ENCODE data around the gene PRF1.

The PRF1 gene

DNA sequence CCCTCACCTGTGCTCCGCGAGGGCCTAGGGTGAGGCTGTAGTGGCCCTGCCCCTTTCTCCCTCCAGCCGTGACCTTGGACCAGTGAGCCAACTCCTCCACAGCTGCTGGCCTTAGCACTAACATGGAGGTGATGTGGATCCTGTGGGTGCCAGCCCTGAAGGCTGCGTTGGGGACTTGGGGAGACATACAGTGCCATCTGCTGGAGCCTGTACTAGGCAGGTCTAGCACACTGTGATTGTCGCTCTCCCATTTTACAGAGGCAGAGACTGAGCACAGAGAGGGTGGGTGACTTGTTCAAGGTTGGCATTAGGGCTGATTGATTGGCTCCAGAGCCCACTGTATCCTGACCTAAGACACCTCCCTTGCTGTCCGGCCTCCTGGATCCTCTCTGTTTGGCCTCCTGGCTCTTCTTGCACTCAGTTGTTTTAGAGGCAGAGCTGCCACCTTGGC lies 37.6 kb downstream of the PRF1 start:
- DNase-seq (ENCODE audit: low read depth): no peak
- TF ChIP-seq, protein P1, sequence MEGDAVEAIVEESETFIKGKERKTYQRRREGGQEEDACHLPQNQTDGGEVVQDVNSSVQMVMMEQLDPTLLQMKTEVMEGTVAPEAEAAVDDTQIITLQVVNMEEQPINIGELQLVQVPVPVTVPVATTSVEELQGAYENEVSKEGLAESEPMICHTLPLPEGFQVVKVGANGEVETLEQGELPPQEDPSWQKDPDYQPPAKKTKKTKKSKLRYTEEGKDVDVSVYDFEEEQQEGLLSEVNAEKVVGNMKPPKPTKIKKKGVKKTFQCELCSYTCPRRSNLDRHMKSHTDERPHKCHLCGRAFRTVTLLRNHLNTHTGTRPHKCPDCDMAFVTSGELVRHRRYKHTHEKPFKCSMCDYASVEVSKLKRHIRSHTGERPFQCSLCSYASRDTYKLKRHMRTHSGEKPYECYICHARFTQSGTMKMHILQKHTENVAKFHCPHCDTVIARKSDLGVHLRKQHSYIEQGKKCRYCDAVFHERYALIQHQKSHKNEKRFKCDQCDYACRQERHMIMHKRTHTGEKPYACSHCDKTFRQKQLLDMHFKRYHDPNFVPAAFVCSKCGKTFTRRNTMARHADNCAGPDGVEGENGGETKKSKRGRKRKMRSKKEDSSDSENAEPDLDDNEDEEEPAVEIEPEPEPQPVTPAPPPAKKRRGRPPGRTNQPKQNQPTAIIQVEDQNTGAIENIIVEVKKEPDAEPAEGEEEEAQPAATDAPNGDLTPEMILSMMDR (conservative IDR thresholded peaks at IDR 0.05; ENCODE audit: low read length): no peak
- H3K4me3 ChIP-seq (ENCODE audit: low read length): no peak overlapping the region

DNA sequence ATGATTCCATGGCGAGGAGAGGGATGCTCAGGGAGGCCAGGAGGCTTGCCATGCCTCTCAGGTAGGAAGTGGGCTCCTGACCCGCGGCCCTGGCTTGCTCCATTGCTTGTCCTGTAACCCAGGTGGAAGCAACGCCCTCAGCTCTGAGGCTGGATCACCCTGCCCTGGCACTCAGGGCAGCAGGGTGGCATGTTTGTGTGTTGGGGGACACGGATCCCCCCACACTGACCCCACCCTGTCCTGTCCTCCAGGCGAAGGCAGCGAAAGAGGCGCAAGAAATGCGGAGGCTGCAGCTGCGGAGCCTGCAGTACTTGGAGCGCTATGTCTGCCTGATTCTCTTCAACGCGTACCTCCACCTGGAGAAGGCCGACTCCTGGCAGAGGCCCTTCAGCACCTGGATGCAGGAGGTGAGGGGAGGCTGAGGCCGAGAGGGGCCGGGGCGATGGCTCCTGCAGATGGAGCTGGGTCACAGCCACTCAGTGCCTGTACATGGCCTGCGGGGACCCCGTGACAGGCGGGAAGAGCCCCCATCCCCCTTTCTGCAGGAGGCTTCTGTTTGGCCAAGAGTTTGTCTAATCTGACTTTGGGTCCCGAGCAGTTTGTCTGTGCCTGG lies 38.3 kb downstream of the PRF1 start:
- H3K4me3 ChIP-seq (ENCODE audit: low read length): no peak overlapping the region
- no peak for DNase-seq (ENCODE audit: low read depth)

DNA sequence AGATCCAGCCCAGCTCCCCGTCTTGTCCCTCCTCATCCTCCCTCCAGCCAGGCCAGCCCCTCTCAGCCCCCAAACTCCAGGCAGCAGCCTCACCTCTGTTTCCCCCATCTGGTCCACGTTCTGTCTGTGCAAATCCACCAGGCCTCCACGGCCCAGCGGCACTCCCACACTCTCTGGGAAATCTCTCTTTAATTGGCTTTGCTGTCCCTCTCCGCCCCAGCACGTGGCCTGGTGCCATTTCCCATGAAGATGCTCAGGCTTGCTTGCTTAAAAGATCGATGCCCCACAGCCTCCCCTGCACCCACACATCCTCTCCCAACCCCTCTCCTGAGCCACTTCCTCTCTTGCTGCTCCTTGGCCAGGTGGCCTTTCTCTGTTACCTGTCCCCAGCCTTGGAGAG lies 39.3 kb downstream of the PRF1 start:
- TF ChIP-seq, protein P1 (conservative IDR thresholded peaks at IDR 0.05; ENCODE audit: low read length): no peak
- H3K4me3 ChIP-seq (ENCODE audit: low read length): no peak overlapping the region
- no peak for DNase-seq (ENCODE audit: low read depth)

More for the DNA sequence above, 38.3 kb downstream of the PRF1 start:
- TF ChIP-seq, protein P1 (conservative IDR thresholded peaks at IDR 0.05; ENCODE audit: low read length): no peak

DNA sequence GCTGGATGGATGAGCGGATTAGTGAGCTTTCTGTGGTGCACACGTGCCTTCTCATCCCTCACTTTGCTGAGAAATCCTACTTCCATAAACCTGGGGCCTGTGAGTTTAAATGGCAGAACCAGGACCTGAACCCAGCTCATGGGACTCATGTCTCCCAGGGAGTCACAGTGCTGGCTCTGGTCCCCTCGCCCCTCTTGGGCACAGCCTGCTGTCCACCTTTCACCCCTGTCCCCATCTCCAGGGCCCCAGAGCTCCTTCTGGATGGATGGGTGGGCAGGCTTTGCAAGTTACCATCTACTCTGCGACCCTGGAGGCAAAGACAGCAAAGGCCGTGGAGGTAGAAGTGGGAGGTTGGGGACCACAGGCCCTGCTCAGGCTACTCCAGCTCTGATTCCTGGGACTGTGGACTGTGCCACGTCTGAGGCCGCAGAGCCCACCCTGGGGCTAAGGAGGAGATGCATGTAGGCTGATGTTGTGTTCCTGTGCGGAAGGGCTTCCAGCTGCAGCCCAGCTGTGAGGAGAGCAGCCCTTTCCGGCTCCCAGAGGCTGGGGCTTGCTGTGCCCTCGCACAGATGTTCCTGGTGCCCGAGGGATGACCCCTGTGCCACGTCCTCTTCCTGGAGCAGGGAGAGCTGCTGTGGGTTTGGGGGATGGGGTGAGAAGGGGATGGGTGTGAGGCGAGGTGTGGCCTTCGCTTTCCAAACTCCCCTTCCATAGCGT lies 40.3 kb downstream of the PRF1 start:
- TF ChIP-seq, protein P1 (conservative IDR thresholded peaks at IDR 0.05; ENCODE audit: low read length): no peak
- peak; percentile 51 for DNase-seq (ENCODE audit: low read depth)
- no peak overlapping the region for H3K4me3 ChIP-seq (ENCODE audit: low read length)

DNA sequence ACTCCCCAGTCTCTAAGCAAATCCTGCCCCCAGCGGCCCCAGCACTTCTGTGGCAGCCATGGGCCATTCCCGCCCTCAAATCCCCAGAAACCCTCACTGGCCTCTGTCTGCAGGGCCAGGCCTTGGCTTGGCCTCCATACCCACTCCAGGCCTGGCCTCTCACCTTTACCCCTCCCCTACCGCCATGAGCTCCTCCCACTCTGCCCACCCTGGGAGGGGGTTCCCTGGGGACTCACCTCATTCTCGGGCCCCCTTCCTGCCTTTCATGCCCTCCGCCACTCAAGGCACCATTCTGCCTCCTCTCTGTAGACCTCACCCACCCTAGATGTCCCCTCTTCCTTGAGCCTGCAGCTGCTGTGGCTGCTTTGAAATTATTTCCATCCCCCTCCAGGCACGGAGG lies 41.0 kb downstream of the PRF1 start:
- no peak for DNase-seq (ENCODE audit: low read depth)
- H3K4me3 ChIP-seq (ENCODE audit: low read length): no peak overlapping the region
- TF ChIP-seq, protein P1 (conservative IDR thresholded peaks at IDR 0.05; ENCODE audit: low read length): no peak

DNA sequence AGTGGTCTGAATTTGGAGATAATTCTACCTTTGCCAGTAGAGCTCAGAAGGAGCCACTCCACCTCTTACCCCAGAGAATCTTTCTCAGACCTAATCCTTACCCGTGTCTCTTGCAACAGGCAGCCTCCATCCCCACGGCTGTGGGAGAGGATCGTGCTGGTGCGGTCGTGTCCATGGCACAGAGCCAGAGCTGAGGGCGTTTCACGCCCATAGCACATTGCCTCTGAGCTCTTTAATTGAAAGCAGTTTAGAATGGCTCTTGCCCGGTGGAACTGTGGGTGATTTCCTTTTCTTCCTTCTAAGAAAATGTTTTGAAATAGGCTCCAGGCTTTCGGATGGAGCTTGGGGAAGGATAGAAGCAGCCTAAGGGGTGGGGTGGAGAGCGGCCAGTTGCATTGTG lies 41.5 kb downstream of the PRF1 start:
- DNase-seq (ENCODE audit: low read depth): peak; percentile 81
- no peak overlapping the region for H3K4me3 ChIP-seq (ENCODE audit: low read length)
- TF ChIP-seq, protein P1 (conservative IDR thresholded peaks at IDR 0.05; ENCODE audit: low read length): no peak

DNA sequence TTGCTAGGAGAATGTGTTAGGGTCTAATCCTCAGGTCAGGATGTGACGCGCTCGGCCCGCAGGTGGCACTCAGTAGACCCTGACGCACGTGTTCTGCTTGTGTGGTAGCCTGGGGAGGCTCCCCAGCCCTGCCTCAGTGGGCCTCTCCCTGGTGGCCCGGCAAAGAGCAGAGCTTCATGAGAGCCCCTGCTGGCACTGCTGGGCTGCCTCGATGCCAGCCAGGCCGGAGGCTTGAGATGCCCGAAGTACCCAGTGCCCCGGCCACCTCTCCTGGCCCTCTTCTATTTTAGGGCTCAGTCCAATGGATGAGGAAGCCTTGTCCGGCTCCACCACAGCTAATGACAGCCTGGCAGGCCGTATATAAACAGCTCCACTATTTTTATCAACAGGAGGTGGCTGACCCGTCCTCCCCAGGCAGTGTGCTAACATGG lies 42.0 kb downstream of the PRF1 start:
- no peak for DNase-seq (ENCODE audit: low read depth)
- H3K4me3 ChIP-seq (ENCODE audit: low read length): no peak overlapping the region
- TF ChIP-seq, protein P1 (conservative IDR thresholded peaks at IDR 0.05; ENCODE audit: low read length): no peak
